Measurements from ENCODE around the gene MRPL34.
"Not testable (repeated sequence)": the region's sequence is repeated elsewhere in the genome, so short reads cannot be mapped to it uniquely, and the experiment has no call there.

Gene MRPL34

DNA sequence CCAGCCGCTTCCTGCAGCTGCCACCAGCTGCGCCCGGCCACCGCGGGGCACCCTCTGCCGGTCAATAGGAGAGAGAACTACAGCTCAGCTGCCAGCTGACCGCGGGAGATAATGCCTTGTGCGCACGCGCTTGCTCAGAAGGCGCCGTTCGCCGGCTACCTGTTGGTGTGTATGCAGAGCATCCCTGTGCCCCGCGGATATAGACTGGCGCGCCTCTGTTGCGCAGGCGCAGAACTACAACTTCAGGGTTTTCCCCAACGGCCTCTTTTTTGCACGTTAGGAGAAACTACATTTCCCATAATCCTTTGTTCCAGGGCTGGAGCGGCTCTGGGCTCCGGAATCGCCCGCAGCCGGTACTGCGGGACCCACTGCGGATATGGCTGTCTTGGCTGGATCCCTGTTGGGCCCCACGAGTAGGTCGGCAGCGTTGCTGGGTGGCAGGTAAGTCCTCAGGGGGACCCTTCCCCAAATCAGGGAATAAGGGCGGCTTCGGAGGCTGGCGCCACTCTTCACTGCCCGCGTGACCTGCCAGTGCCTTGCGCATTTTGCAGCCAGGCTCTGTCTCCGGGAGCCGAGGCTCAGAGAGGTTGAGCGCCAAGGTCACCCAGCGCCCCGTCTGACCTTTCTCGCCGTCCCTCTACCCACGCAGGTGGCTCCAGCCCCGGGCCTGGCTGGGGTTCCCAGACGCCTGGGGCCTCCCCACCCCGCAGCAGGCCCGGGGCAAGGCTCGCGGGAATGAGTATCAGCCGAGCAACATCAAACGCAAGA is at the start of gene MRPL34:
MRPL34 (plus strand) TSS at position 356 of the 768 bp plus-strand sequence; CDS start at position 377, 21 bp downstream.
- peak; percentile 81 to 94 (median 92) for DNase-seq

DNA sequence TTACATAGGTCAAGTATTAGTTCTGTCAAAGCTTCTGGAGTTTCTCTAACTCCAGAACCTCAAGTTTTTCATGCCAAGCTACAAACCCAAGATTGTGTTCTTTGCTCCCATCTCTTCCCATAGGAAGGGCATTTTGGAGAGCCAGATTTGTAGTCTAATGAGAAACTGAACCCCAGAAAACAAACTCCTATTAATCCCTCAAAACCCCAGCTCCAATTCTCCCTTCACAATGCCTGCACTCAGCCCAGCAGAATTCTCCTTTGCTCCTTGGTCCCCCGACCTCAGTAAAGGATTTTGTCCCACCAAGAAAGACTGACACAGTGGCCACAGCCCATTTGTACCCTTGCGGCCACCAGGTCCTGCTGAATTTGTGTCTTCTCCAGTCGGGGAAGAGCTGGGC is 49.5 kb upstream of the MRPL34 start:
- no peak for DNase-seq

DNA sequence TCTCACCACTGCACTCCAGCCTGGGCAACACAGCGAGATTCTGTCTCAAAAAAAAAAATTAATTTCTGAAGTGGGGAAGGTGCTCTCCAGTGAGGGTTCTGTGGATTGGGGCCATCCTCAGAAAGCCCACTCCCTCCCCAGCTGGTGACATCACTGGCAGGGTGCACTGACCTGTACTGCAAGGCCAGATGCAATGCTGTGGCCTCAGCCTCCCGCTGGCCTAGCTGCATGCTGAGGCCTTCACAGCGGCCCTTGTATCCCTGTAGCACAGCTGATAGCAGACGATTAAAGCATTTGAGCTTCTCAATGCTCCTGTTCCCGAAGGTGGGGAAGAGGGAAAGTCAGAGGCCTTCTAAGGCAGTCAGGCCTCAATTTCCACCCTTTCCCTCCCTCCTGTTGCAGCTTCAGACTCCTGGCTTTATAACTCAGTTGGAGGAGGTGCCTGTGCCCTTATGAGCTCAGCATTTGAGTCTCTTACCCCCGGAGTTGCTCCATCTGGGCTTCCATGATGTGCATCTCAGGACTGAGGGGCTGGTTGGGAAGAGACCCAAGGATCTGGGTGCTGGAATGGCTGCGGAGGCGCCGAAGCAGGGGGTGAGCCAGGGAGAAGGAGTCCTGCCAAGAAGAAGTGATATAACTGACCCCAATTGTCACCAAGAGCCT is 46.4 kb upstream of the MRPL34 start:
- no peak for DNase-seq

DNA sequence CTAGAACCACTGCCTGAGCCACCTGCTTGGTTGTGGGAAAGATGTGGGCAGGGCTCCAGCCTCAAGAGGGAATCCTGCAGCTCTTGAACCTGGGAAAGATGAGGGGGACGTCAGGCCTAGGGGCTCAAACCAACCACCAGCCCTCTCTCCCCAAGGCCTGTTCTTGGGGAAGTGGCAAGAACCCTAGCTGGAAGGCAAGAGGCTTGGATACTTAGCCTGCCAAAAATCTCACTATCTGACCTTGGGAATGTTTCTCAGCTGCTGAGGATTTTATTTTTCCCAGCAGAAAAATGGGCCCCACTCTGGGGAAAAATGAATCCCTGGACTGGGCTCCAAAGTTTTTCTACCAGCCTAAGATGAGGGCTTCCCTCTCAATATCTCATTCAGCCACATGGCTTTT is 45.7 kb upstream of the MRPL34 start:
- DNase-seq, result no peak

DNA sequence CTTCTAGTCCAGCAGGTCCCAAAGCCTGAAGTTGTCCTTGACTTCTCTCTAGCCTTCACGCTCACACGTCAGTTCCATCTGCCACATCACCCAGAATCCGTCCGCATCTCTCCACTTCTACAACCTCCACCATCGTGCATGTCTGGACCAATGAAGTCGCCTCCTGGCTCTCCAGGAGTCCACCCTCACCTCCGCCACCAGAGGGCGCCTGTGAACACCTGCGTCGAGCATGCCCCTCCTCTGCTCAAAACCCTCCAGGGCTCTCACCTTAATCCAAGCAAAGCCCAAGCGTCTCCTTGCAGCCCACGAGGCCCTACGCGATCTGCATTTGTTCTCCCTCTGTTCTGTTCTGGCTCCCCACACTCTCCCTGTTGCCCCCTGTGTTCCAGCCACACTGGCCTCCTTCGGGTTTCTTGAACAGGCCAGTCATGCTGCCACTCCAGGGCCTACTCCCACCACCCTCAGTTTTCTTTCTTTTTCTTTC is 44.8 kb upstream of the MRPL34 start:
- peak; percentile 73 to 91 (median 84) for DNase-seq

DNA sequence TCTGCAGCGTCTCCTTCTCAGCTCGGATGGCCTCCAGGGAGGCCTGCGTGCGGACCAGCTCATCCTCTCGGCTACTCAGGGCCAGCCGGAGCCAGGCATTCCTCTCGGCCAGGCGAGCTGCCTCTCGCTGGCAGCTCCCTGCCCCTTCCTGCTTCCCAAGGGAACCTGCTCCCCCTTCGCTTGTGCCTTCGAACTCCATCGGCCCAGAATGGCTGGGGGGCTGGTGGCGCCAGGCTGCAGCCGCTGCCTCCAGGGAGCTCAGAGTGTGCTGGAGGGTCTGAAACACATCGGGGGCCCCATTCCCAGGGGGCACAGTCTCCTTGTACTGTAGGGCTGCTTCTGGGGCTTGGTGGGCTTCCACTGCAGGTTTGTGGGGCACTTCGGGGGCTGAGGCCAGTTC is 43.1 kb upstream of the MRPL34 start:
- DNase-seq, result no peak

DNA sequence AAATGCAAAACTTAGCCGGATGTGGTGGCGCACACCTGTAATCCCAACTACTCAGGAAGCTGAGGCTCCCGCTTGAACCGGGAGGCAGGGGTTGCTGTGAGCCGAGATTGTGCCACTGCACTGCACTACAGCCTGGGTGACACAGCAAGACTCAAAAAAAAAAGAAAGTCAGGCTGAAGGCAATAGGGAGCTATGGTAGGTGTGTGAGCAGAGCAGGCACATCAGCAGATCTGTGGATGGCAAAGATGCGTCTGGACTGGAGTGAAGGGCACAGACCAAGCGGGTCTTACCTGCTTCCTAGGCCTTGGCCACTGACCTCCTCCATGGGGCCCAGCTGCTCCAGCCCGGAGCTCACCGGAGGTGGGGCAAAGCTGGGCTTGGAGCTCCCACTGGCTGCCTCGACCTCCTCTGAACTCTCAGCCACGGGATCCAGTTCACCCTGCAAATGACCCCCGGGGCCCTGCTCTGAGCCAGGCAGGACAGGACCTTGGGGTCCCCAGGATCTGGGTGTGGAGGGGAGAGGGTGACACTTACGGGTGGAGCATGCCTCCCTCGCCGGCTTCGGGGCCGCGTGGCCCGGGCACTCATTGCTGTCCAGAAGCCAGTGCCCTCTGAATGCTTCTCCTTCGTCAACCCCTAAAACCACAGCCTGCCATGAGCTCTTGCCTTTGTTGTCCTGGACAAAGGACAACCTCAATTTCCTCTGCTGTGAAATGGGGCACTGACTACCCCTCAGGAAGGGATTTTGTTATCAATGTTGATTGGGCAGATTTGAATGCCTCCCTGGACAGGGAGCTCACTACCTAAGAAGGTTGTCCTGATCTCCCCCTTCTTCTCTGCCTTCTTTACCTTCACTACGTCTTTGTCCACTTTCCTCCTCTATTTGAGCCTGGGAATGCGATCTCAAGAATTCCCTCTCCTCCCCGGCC is 41.7 kb upstream of the MRPL34 start:
- DNase-seq, result no peak

DNA sequence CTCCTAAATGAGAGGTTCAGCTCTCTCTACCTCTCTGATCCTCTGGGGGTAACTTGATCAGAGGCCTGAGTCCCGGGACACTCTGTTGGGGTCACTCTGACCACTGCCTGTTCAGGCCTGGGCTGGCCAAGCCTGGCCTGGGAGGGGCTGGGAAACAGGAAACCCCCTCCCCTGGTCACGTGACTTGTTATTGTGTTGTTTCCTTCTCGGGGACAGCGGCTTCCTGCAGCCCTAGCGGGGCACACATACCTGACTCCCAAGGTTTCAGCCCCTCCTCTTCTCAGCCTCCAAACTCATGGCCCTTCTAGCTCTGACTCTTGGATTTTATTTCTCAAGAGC is 41.1 kb upstream of the MRPL34 start, which contains the start of gene USHBP1:
USHBP1 (minus strand) TSS at position 105 of the 339 bp plus-strand sequence. CDS start 446 bp downstream, outside the sequence.
- DNase-seq, result no peak

DNA sequence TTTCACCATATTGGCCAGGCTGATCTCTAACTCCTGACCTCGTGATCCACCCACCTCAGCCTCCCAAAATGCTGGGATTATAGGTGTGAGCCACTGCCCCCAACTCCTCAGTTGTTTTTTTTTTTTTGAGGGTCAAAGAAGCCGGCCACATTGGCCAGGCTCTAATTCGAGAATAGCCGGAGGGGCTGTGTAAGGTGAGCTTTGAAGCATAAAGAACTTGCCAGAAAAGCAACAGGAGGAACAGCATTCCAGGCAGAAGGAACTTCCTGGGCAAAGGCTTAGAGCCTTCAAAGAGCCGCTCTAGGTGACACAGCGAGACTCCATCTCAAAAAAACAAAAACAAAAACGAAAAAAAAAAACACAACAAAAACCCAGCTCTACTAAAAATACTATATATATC is 39.6 kb upstream of the MRPL34 start:
- DNase-seq, result no peak

DNA sequence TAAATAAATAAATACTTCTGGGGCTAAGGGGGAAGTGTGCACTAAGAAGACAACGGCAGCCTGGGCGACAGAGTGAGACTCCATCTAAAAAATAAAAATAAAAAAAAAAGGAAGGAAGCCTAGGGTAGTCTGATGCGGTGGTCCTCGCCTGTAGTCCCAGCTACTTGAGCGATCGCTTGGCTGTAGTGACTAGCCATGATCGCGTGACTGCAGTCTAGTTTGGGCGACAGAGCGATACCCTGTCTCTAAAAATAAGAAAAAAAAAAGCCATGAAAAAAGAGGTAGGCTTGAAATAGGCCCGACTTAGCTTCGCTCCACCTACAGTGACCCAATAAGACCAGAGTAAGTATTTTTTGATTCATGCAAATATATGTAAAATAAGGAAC is 39.1 kb upstream of the MRPL34 start:
- DNase-seq, result no peak

DNA sequence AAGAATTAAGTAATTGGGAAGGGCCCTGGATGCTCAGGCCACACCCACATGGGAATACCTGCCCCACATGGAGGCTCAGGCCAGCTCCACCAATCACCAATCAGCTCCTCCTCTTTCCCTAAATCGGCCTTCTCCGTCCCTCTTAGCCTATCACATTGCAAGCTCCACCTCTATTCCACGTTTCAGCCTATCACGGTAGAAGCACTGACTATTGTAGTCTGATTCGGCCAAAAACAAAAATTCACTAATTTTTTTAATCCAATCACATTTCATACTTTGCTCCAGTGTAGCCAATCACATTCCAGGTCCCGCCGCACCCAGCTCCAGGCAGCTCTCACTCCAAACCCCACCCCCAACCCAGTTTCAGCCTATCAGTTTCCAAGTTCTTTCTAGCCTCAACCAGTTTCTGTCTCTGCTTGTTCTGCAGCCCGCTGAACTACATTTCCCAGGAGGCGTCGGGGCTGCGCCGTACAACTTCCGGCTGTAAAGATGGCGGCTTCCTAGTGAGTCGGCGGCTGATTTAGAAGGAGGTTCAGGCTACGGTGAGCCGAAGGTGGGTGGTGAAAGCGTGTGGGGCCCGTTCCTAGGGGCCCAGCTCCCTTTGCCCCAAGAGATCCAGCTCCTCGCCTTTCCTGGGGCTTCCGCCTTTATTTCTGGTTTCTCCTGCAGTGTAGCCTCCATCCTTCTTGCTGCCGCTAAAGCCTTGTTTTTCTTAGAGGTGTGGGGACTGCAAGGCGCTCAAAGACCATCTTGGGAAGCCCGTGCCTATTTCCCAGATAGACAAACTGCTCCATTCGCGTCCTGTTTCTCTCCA is 38.5 kb upstream of the MRPL34 start, which contains the start of gene BABAM1:
BABAM1 (plus strand) TSS at position 469 of the 814 bp plus-strand sequence. CDS start 1,364 bp downstream, outside the sequence.
- DNase-seq, result peak; percentile 84 to 98 (median 96)

DNA sequence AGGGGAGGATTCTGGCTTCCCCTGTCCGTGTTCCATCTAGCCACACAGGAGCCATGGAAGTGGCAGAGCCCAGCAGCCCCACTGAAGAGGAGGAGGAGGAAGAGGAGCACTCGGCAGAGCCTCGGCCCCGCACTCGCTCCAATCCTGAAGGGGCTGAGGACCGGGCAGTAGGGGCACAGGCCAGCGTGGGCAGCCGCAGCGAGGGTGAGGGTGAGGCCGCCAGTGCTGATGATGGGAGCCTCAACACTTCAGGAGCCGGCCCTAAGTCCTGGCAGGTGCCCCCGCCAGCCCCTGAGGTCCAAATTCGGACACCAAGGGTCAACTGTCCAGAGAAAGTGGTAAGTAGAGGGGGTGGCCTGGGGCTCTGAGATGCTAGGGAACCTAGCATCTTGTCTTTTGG is 36.9 kb upstream of the MRPL34 start:
- DNase-seq, result no peak

DNA sequence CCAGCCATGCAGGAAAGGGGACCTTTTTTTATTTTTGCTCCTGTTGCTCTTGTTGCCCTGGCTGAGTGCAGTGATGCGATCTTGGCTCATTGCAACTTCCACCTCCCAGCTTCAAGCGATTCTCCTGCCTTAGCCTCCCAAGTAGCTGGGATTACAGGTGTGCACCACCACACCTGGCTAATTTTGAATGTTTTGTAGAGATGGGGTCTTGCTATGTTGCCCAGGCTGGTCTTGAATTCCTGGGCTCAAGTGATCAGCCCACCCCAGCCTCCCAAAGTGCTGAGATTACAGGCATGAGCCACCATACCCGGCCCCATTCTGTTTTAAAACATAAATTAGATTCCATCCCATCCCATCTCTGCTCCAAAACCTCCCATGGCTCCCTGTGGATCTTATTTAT is 30.8 kb upstream of the MRPL34 start:
- DNase-seq, result not testable (repeated sequence)

DNA sequence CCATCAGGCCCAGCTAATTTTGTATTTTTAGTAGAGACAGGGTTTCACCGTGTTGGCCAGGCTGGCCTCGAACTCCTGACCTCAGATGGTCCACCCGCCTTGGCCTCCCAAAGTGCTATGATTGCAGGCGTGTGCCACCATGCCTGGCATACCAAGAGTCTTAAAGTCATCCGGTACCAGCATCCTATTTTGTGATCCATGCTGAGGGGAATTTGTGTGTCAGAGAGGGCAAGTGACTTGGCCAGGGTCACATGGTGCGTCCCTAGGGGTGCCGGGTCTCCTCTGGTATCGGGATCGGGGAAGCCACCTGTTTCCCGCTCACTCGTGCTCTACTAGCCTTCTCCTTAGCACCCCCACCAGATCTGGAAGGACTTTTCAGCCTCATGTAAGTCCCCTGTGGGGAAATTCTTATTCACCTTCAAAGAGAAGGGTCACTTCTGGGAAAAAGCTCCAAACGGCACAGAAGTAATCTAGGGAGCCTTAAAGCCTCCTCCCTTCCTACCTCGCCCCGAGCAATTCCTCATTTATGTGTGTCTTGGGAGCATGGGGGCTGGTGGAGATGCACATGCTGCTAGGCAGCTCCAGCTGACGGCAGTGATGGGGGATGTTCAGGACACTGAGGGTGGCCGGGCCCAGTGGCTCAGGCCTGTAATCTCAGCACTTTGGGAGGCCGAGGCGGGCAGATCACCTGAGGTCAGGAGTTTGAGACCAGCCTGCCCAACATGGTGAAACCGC is 30.1 kb upstream of the MRPL34 start:
- DNase-seq, result no peak

DNA sequence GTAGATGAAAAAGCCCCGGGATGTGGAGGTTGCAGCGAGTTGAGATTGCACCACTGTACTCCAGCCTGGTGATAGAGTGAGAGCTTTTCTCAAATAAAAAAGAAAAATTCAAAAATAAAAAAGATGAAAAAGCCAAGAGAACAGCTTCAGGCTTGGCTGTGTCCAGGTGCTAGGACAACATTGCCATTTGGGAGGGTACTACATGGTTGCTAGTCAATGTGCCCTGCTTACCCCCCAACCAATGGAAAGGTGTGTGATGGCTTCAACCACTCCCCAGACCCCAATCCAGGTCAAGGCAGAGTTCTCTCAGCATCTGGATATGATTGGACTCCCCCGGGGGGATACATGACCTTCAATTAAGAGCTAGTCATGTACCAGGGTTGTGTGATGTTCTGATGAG is 26.2 kb upstream of the MRPL34 start:
- DNase-seq, result no peak

DNA sequence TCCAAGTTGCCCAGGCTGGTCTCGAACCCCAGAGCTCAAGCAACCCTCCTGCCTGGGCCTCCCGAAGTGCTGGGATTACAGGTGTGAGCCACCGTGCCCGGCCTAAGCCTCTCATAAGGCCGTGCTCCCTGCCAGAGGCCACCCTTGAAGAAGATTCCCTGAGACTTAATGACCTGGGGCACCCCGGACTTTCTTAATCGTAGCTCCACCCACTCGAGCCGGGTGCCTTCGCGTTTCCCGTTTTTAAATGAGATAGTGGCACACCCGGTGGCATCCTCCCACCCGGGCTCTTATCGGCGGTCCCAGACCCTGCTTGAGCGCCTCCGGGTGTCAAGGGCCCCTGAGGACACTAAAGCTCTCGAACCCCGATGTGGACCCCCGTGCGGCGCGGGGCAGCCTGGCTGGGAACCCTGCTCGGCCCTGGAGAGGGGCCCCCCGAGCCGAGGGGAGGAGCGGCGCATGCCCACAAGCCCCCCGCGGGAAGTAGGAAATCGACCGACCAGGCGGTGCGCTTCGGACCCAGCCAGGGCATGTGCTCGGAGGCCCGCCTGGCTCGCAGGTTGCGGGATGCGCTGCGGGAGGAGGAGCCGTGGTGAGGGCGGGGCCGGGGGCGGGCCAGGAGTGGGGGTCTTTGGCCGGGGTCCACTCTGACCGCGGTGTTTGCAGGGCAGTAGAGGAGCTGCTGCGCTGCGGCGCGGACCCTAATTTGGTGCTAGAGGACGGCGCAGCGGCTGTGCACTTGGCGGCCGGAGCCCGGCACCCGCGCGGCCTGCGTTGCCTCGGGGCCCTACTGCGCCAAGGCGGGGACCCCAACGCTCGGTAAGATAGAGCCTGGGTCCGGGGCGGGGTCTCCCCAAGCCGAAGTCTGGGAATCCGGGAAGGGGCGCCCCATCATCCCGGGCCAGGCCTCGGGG is 24.0 kb upstream of the MRPL34 start, which contains the start of gene ANKLE1:
ANKLE1 (plus strand) TSS at position 511 of the 914 bp plus-strand sequence; CDS start at position 531, 20 bp downstream.
- peak in 2 of 6 experiments; percentile 15 to 28 for DNase-seq

DNA sequence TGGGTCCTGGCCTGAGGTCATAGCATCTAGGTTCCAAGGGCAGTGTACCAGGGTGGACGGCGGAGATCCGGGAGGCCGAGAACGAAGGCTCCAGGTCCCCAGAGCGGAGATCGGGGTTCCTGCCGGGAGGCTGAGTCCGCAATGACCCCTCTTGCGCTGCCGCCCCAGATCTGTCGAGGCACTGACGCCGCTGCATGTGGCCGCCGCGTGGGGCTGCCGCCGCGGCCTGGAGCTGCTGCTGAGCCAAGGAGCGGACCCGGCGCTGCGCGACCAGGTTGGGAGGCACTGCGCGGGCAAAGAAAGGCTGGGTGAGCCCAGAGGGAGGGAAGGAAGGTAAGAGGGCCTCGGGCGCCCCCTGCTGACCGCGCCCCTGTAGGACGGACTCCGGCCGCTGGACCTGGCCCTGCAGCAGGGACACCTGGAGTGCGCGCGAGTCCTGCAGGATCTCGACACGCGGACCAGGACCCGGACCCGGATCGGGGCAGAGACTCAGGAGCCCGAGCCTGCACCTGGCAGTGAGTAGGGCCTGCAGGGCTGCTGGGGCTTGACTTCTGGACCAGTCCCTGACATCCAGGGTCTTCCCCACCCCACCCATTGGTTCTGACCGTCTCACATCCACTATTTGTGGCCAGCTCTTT is 23.1 kb upstream of the MRPL34 start:
- DNase-seq, result peak; percentile 47 to 74 (median 69)

DNA sequence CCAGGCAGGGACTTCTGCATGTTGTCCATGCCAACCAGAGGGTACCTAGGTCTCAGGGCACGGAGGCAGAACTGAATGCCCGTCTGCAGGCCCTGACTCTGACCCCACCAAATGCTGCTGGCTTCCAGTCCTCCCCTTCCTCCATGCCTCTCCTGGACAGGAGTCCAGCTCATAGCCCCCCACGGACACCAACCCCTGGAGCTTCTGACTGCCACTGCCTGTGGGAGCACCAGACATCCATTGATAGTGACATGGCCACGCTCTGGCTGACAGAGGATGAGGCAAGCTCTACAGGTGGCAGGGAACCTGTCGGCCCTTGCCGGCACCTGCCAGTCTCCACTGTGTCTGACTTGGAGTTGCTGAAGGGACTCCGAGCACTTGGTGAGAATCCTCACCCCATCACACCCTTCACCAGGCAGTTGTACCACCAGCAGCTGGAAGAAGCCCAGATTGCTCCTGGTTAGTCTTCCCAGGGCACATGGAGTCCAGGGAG is 22.1 kb upstream of the MRPL34 start:
- no peak for DNase-seq

DNA sequence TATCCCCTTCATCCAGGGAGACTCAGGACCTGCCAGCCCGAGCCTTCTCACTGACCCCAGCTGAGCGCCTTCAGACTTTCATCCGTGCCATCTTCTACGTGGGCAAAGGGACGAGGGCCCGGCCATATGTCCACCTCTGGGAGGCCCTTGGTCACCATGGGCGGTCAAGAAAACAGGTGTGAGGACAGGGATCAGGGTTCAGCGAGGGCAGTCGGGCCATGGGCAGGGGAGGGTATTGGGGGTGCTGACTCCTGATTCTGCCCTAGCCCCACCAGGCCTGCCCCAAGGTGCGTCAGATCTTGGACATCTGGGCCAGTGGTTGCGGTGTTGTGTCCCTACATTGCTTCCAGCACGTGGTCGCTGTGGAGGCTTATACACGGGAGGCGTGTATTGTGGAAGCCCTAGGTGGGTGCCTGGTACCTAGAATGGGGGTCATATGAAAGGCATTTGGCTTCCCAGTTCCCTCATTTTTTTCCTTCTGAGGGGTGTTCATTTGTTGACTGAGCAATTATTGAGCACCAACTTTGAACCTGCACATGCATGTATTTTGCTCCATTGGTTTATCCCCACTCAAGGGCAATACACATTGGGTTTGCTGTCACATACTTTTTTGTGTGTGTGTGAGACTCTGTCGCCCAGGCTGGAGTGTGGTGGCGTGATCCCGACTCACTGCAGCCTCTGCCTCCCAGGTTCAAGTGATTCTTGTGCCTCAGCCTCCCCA is 20.1 kb upstream of the MRPL34 start:
- DNase-seq, result no peak

Measured in stimulated activated naive CD4-positive, alpha-beta T cell (primary cell).